Endothelial cell (in vitro differentiated cells): ENCODE results near the gene OR51G1. TPM values are rescaled to one million over a fixed set of nuclear protein-coding genes. Genes with fewer than 3 reads are reported as not detected.

Experiments
- DNase-seq: peaks from one replicate; pipeline ENCODE4 v3.0.0; 2021; ENCODE audit warnings: low spot score
- H3K27ac Mint-ChIP-seq: one replicate; pipeline ENCODE4 v1.8.0; 2021; ENCODE audit warnings: mixed read lengths, inconsistent platforms; ENCODE audit not compliant: unreplicated experiment
- H3K27me3 Mint-ChIP-seq: one replicate; pipeline ENCODE4 v1.8.0; 2021; ENCODE audit warnings: mild to moderate bottlenecking, moderate library complexity, mixed read lengths, inconsistent platforms; ENCODE audit not compliant: unreplicated experiment
- H3K36me3 Mint-ChIP-seq: one replicate; pipeline ENCODE4 v1.8.0; 2021; ENCODE audit warnings: mild to moderate bottlenecking, low read depth, mixed read lengths, inconsistent platforms; ENCODE audit not compliant: unreplicated experiment
- H3K4me1 Mint-ChIP-seq: one replicate; pipeline ENCODE4 v1.8.0; 2021; ENCODE audit warnings: mild to moderate bottlenecking, mixed read lengths, inconsistent platforms; ENCODE audit not compliant: unreplicated experiment
- H3K4me3 Mint-ChIP-seq: one replicate; pipeline ENCODE4 v1.8.0; 2021; ENCODE audit warnings: mild to moderate bottlenecking, mixed read lengths, inconsistent platforms; ENCODE audit not compliant: unreplicated experiment
- H3K9me3 Mint-ChIP-seq: one replicate; pipeline ENCODE4 v1.8.0; 2021; ENCODE audit warnings: mixed read lengths, inconsistent platforms; ENCODE audit not compliant: unreplicated experiment
- CTCF ChIP-seq: fragments of 200-600 bp; sonication (generic); IDR thresholded peaks from one replicate; pipeline ENCODE4 v1.5.0; 2021; ENCODE audit warnings: antibody characterized with exemption; ENCODE audit not compliant: unreplicated experiment
- total RNA-seq: library from RNA; stranded (reverse); fragmentation: NEBNext Ultra II Directional; extraction: Animal tissue kit (Norgen Biotek cat#: 25700); gene quantifications from one replicate; pipeline ENCODE4 v1.2.1, GENCODE V29; 2021; ENCODE audit not compliant: unreplicated experiment

OR51G1 gene
- total RNA-seq, 1 donor from 2014 or later, result not detected

GRCh38 chr11:4881860-4882500, 42.2 kb downstream of the OR51G1 start, which contains the start of gene OR51T1:
TSS of gene OR51T1 (plus strand) at chr11:4881900. CDS start at chr11:4881900, 0 bp downstream.
- no peak within 1 kb of the TSS for H3K27ac Mint-ChIP-seq
- H3K27me3 Mint-ChIP-seq, result no peaks in the 10 kb centered on the region
- peaks cover 3% of the 10 kb centered on the region for H3K4me1 Mint-ChIP-seq

GRCh38 chr11:4881188-4881587, 43.0 kb downstream of the OR51G1 start:
- no peaks in the 10 kb centered on the region for H3K9me3 Mint-ChIP-seq
- no peak for TF ChIP-seq CTCF
- H3K36me3 Mint-ChIP-seq, result no peaks in the 10 kb centered on the region
- peaks cover 3% of the 10 kb centered on the region for H3K4me1 Mint-ChIP-seq
- H3K27ac Mint-ChIP-seq, result no peak overlapping the region
- no peaks in the 10 kb centered on the region for H3K27me3 Mint-ChIP-seq
- no peak for DNase-seq
- no peak overlapping the region for H3K4me3 Mint-ChIP-seq

More at GRCh38 chr11:4881860-4882500, 42.2 kb downstream of the OR51G1 start, which contains the start of gene OR51T1:
- DNase-seq, result no peak
- no peaks in the 10 kb centered on the region for H3K36me3 Mint-ChIP-seq
- no peak for TF ChIP-seq CTCF
- no peak within 1 kb of the TSS for H3K4me3 Mint-ChIP-seq
- H3K9me3 Mint-ChIP-seq, result no peaks in the 10 kb centered on the region

Other genes with a start within 250 kb of the OR51G1 start
- not detected for gene OR51E2, start 226.5 kb downstream of the OR51G1 start, total RNA-seq
- gene MMP26, start 219.6 kb downstream of the OR51G1 start, total RNA-seq, result not detected
- not detected for gene OR51F1, start 154.4 kb downstream of the OR51G1 start, total RNA-seq
- gene OR52R1, start 120.0 kb downstream of the OR51G1 start, total RNA-seq, result not detected
- not detected for gene OR51F2, start 103.0 kb downstream of the OR51G1 start, total RNA-seq
- not detected for gene OR51S1, start 75.1 kb downstream of the OR51G1 start, total RNA-seq
- not detected for gene OR51T1, start 42.4 kb downstream of the OR51G1 start, total RNA-seq
- gene OR51A7, start 20.6 kb downstream of the OR51G1 start, total RNA-seq, result not detected
- not detected for gene OR51G2, start 5.0 kb downstream of the OR51G1 start, total RNA-seq
- not detected for gene OR51A4, start 23.3 kb upstream of the OR51G1 start, total RNA-seq
- not detected for gene OR51A2, start 31.4 kb upstream of the OR51G1 start, total RNA-seq
- not detected for gene OR51L1, start 70.5 kb upstream of the OR51G1 start, total RNA-seq
- not detected for gene OR52J3, start 122.2 kb upstream of the OR51G1 start, total RNA-seq
- gene OR52E2, start 135.3 kb upstream of the OR51G1 start, total RNA-seq, result not detected
- gene OR52E1, start 145.2 kb upstream of the OR51G1 start, total RNA-seq, result not detected
- not detected for gene OR52A5, start 214.0 kb upstream of the OR51G1 start, total RNA-seq
- 0.03 TPM for gene OR52A1, start 230.4 kb upstream of the OR51G1 start, total RNA-seq